GM12864 (cell line): ENCODE results near the gene TOM1L2.

Experiments used
- DNase-seq: peaks from one replicate; pipeline ENCODE4 v3.0.0-alpha.2; 2011; ENCODE audit warnings: low read depth
- H3K4me3 ChIP-seq: 2 replicates; pipeline ENCODE4 v1.5.1; 2011; ENCODE audit warnings: mild to moderate bottlenecking, low read depth, low read length, control low read depth
- TF ChIP-seq, protein P1 (sequence below): IDR thresholded peaks from 2 replicates; pipeline ENCODE4 v1.5.1; 2011; ENCODE audit warnings: low read depth, mild to moderate bottlenecking, moderate library complexity, low read length, control low read depth, inconsistent platforms; ENCODE audit errors: missing control alignments

TOM1L2 gene

DNA sequence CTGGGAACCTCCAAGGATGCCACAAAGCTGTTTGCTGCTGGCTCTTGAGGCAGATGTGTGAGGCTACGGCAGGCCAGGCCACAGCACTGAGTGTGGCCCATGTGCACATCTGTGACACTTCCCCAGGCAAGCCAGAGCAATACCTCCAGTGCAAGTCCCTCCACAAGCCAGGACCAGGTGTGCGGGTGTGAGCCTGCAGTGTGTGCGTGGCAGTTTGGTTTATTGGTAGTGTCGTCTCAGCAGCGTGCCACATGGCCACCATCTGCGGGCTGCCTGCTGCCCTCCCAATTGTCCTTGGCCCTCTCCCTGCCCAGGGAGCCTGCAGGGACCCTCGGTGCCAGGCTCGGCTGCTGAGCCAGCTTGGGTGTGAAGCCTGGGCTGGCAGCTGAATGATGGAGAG is 125.6 kb downstream of the TOM1L2 start:
- no peak for DNase-seq
- TF ChIP-seq, protein P1, sequence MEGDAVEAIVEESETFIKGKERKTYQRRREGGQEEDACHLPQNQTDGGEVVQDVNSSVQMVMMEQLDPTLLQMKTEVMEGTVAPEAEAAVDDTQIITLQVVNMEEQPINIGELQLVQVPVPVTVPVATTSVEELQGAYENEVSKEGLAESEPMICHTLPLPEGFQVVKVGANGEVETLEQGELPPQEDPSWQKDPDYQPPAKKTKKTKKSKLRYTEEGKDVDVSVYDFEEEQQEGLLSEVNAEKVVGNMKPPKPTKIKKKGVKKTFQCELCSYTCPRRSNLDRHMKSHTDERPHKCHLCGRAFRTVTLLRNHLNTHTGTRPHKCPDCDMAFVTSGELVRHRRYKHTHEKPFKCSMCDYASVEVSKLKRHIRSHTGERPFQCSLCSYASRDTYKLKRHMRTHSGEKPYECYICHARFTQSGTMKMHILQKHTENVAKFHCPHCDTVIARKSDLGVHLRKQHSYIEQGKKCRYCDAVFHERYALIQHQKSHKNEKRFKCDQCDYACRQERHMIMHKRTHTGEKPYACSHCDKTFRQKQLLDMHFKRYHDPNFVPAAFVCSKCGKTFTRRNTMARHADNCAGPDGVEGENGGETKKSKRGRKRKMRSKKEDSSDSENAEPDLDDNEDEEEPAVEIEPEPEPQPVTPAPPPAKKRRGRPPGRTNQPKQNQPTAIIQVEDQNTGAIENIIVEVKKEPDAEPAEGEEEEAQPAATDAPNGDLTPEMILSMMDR: no peak
- no peak overlapping the region for H3K4me3 ChIP-seq

DNA sequence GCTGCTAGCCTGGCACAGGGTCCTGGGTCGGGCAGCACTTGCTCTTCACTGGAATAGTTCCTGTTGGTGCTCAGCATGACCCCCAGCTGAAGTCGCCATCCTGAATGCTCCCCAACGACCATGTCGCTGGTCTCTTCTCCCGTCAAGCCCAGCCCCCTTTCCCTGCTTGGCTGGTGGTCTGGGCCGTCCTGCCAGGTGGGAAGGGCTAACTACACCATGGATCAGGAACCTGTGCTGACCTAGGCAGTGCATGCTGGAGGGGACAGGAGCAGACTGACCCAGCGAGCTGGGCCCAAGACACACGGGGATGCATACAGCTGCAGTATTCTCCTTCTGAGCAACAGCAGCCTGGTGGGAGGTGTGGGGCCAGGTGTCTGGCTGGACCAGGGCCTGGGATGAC is 126.2 kb downstream of the TOM1L2 start:
- DNase-seq: no peak
- no peak overlapping the region for H3K4me3 ChIP-seq
- TF ChIP-seq, protein P1: no peak

- TF ChIP-seq, protein P1: no peak
- DNase-seq: no peak
- no peak overlapping the region for H3K4me3 ChIP-seq
These were observed 127.0 kb downstream of the TOM1L2 start for GRCh38 chr17:17845046-17845775.

DNA sequence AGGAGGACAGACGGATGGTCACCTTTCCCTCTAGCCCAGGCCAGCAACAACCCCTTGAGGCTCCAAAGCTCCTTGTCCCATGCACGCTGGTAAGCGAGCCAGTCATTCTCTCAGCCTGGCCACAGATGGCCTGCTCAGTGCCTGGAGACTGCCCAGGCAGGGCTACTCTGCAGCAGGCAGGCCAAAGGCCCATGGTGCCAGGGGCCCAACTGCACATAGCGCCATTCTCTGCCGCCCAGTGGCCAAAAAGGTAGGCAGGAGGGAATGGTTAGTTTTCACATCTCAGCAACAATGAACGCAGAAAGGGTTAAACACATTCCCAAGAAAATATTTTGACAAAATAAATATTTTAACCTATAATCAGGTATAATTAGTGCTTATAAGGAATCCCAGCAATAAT is 127.7 kb downstream of the TOM1L2 start:
- H3K4me3 ChIP-seq: no peak overlapping the region
- no peak for DNase-seq
- TF ChIP-seq, protein P1: peak; percentile 2

- TF ChIP-seq, protein P1: no peak
- DNase-seq: no peak
These were observed 128.1 kb downstream of the TOM1L2 start for GRCh38 chr17:17844079-17844478.

GRCh38 chr17:17843096-17843495 is 129.1 kb downstream of the TOM1L2 start:
- DNase-seq: no peak
- H3K4me3 ChIP-seq: no peak overlapping the region
- TF ChIP-seq, protein P1: no peak

More at GRCh38 chr17:17844079-17844478, 128.1 kb downstream of the TOM1L2 start:
- no peak overlapping the region for H3K4me3 ChIP-seq

GRCh38 chr17:17842111-17842876 is 129.9 kb downstream of the TOM1L2 start:
- no peak for DNase-seq
- H3K4me3 ChIP-seq: no peak overlapping the region
- TF ChIP-seq, protein P1: no peak
